H1 (cell line): Measurements from ENCODE around the gene PLCB1. TPM values are rescaled to one million over a fixed set of nuclear protein-coding genes. Genes with fewer than 3 reads are reported as not detected.

ENCODE experiments used
- CTCF ChIA-PET: fragments of 300-600 bp; sonication (Branson Sonifier 250); formaldehyde crosslinking; loops from one replicate; lab custom pipeline; 2021; ENCODE audit not compliant: partially characterized antibody; lab: Charles Lee
- POLR2A ChIA-PET: fragments of 300-600 bp; sonication (Branson Sonifier 250); formaldehyde crosslinking; loops from one replicate; lab custom pipeline; 2021; ENCODE audit warnings: inconsistent platforms; ENCODE audit not compliant: partially characterized antibody; lab: Charles Lee
- DNase-seq, 2 experiments: peaks; one replicate each; pipeline versions ENCODE4 v3.0.0 to v3.0.0-alpha.2; 2010 to 2022; ENCODE audit warnings: low spot score in 2 of 2, low read depth in 1 of 2, mixed read lengths in 1 of 2
- FAIRE-seq: peaks from 2 replicates; lab custom pipeline; 2011; peaks lifted over from hg19 to GRCh38; lab: Jason Lieb, UNC
- H2AFZ ChIP-seq: 2 replicates; pipeline ENCODE4 v1.8.1; 2012; ENCODE audit warnings: low read length, inconsistent platforms
- H2AK5ac ChIP-seq: 2 replicates; pipeline ENCODE4 v1.6.1; 2013; ENCODE audit warnings: low read depth, low read length
- H2BK120ac ChIP-seq: replicated peaks from 2 replicates; pipeline ENCODE3; 2013; ENCODE audit warnings: low read depth, low read length, inconsistent platforms
- H2BK12ac ChIP-seq: 2 replicates; pipeline ENCODE4 v1.6.1; 2013; ENCODE audit warnings: low read depth, low read length
- H2BK15ac ChIP-seq: 2 replicates; pipeline ENCODE4 v1.6.1; 2013; ENCODE audit warnings: low read length
- H2BK20ac ChIP-seq: 2 replicates; pipeline ENCODE4 v1.6.1; 2013; ENCODE audit warnings: low read length
- H2BK5ac ChIP-seq: 2 replicates; pipeline ENCODE4 v1.6.1; 2013; ENCODE audit warnings: low read depth, low read length
- H3K14ac ChIP-seq: 2 replicates; pipeline ENCODE4 v1.6.1; 2013; ENCODE audit warnings: inconsistent platforms; ENCODE audit not compliant: insufficient read length
- H3K18ac ChIP-seq: 2 replicates; pipeline ENCODE4 v1.6.1; 2013; ENCODE audit warnings: low read length; ENCODE audit errors: extremely low read depth
- H3K23ac ChIP-seq: 2 replicates; pipeline ENCODE4 v1.6.1; 2013; ENCODE audit warnings: inconsistent platforms; ENCODE audit not compliant: insufficient read length
- H3K23me2 ChIP-seq: 2 replicates; pipeline ENCODE4 v1.6.1; 2013; ENCODE audit warnings: low read depth, low read length
- H3K27ac ChIP-seq: 2 replicates; pipeline ENCODE4 v1.6.1; 2011; ENCODE audit warnings: low read depth, low read length, inconsistent platforms
- H3K27me3 ChIP-seq, 4 experiments: replicated peaks in 1 of 4; 1 replicate in 1 of 4; 2 replicates in 3 of 4; pipeline versions ENCODE4 v1.6.1 to v1.8.1; 2011 to 2013; ENCODE audit warnings: low read length in 3 of 4, mild to moderate bottlenecking in 3 of 4, inconsistent platforms in 2 of 4, mixed read lengths in 2 of 4, moderate library complexity in 1 of 4; ENCODE audit not compliant: control insufficient read depth in 3 of 4, insufficient read depth in 3 of 4; ENCODE audit errors: extremely low read depth in 1 of 4
- H3K36me3 ChIP-seq, 4 experiments: 2 replicates each; pipeline versions ENCODE4 v1.6.1 to v1.8.1; 2011 to 2013; ENCODE audit warnings: mild to moderate bottlenecking in 4 of 4, low read length in 3 of 4, moderate library complexity in 2 of 4, control low read depth in 1 of 4, inconsistent platforms in 1 of 4; ENCODE audit not compliant: insufficient read depth in 4 of 4, control insufficient read depth in 2 of 4
- H3K4ac ChIP-seq: replicated peaks from 2 replicates; pipeline ENCODE3; 2013; ENCODE audit warnings: low read length, low read depth, mixed read lengths, inconsistent platforms; ENCODE audit not compliant: insufficient read length
- H3K4me1 ChIP-seq, 4 experiments: replicated peaks in 1 of 4; 1 replicate in 1 of 4; 2 replicates in 3 of 4; pipeline versions ENCODE4 v1.6.1 to v1.8.1; 2011 to 2013; ENCODE audit warnings: low read length in 3 of 4, inconsistent platforms in 2 of 4, mixed read lengths in 1 of 4; ENCODE audit not compliant: insufficient read depth in 4 of 4, control insufficient read depth in 3 of 4
- H3K4me2 ChIP-seq, 2 experiments: 2 replicates each; pipeline versions ENCODE4 v1.6.1 to v1.8.1; 2011 to 2013; ENCODE audit warnings: low read depth in 2 of 2, low read length in 2 of 2, control low read depth in 1 of 2, inconsistent platforms in 1 of 2, mild to moderate bottlenecking in 1 of 2; ENCODE audit not compliant: insufficient read depth in 1 of 2
- H3K4me3 ChIP-seq, 4 experiments: fragments of 200-600, 300-600 bp in 1 of 4; sonication (generic), shearing (Covaris generic), sonication (Bioruptor Twin) in 1 of 4; 2 replicates each; pipeline versions ENCODE4 v1.5.1 to v1.8.1; 2011 to 2016; ENCODE audit warnings: low read length in 4 of 4, low read depth in 3 of 4, control low read depth in 2 of 4, inconsistent platforms in 2 of 4, mild to moderate bottlenecking in 2 of 4, mixed read lengths in 1 of 4, moderate library complexity in 1 of 4; ENCODE audit not compliant: insufficient read depth in 2 of 4; ENCODE audit errors: extremely low read depth in 1 of 4
- H3K56ac ChIP-seq: replicated peaks from 2 replicates; pipeline ENCODE3; 2013; ENCODE audit warnings: low read depth, mild to moderate bottlenecking, mixed read lengths, low read length, inconsistent platforms; ENCODE audit not compliant: insufficient read length
- H3K79me1 ChIP-seq: 2 replicates; pipeline ENCODE4 v1.6.1; 2013; ENCODE audit warnings: low read depth, low read length, control low read depth
- H3K79me2 ChIP-seq, 2 experiments: 2 replicates each; pipeline versions ENCODE4 v1.6.1 to v1.8.1; 2012 to 2013; ENCODE audit warnings: low read length in 2 of 2, mild to moderate bottlenecking in 2 of 2, inconsistent platforms in 1 of 2; ENCODE audit not compliant: insufficient read depth in 2 of 2, control insufficient read depth in 1 of 2
- H3K9ac ChIP-seq, 4 experiments: replicated peaks in 1 of 4; 1 replicate in 1 of 4; 2 replicates in 3 of 4; pipeline versions ENCODE4 v1.6.1 to v1.8.1; 2011 to 2013; ENCODE audit warnings: low read depth in 3 of 4, low read length in 3 of 4, control low read depth in 2 of 4, mild to moderate bottlenecking in 2 of 4, moderate library complexity in 2 of 4, inconsistent platforms in 1 of 4; ENCODE audit errors: extremely low read depth in 1 of 4
- H3K9me3 ChIP-seq, 2 experiments: 2 replicates each; pipeline versions ENCODE4 v1.6.1 to v1.8.1; 2012 to 2013; ENCODE audit warnings: mild to moderate bottlenecking in 2 of 2, moderate library complexity in 2 of 2, control low read depth in 1 of 2, inconsistent platforms in 1 of 2, low read depth in 1 of 2, low read length in 1 of 2, mixed read lengths in 1 of 2; ENCODE audit not compliant: insufficient read depth in 2 of 2
- H4K20me1 ChIP-seq, 2 experiments: replicated peaks in 1 of 2; 2 replicates each; pipeline versions ENCODE3 to v1.8.1; 2011 to 2013; ENCODE audit warnings: inconsistent platforms in 2 of 2, low read length in 2 of 2, mild to moderate bottlenecking in 1 of 2; ENCODE audit not compliant: insufficient read depth in 2 of 2, control insufficient read depth in 1 of 2
- H4K5ac ChIP-seq: 2 replicates; pipeline ENCODE4 v1.6.1; 2013; ENCODE audit warnings: low read length, low read depth, mixed read lengths, inconsistent platforms; ENCODE audit not compliant: insufficient read length
- H4K8ac ChIP-seq: 2 replicates; pipeline ENCODE4 v1.8.0; 2013; ENCODE audit warnings: mild to moderate bottlenecking, moderate library complexity, low read length, inconsistent platforms; ENCODE audit not compliant: insufficient read depth; ENCODE audit errors: extremely low read depth
- H4K91ac ChIP-seq: replicated peaks from 2 replicates; pipeline ENCODE3; 2013; ENCODE audit warnings: low read length, mixed read lengths, inconsistent platforms; ENCODE audit not compliant: insufficient read length
- BACH1 ChIP-seq: IDR thresholded peaks from 2 replicates; pipeline ENCODE4 v1.6.1; 2012; ENCODE audit warnings: low read length, improper control_type of control experiment
- GABPA ChIP-seq: IDR thresholded peaks from 2 replicates; pipeline ENCODE4 v1.6.1; 2011; ENCODE audit warnings: mild to moderate bottlenecking, low read length, moderate library complexity, borderline replicate concordance; ENCODE audit not compliant: insufficient read depth
- JUN ChIP-seq: IDR thresholded peaks from 2 replicates; pipeline ENCODE4 v1.6.1; 2011; ENCODE audit warnings: low read depth, mild to moderate bottlenecking, improper control_type of control experiment, low read length
- NANOG ChIP-seq: IDR thresholded peaks from 2 replicates; pipeline ENCODE4 v1.6.1; 2011; ENCODE audit warnings: low read length, low read depth, mild to moderate bottlenecking, inconsistent platforms; ENCODE audit not compliant: insufficient read depth, poor library complexity, severe bottlenecking
- POLR2AphosphoS5 ChIP-seq: IDR thresholded peaks from 2 replicates; pipeline ENCODE4 v1.6.1; 2011; ENCODE audit warnings: low read depth, low read length
- POU5F1 ChIP-seq: IDR thresholded peaks from 2 replicates; pipeline ENCODE4 v1.6.1; 2011; ENCODE audit warnings: low read depth, mild to moderate bottlenecking, low read length, moderate library complexity
- RBBP5 ChIP-seq: IDR thresholded peaks from 2 replicates; pipeline ENCODE4 v1.7.1; 2012; ENCODE audit warnings: low read depth, mild to moderate bottlenecking, inconsistent platforms, low read length, moderate library complexity, borderline replicate concordance
- RNF2 ChIP-seq: fragments of 200-900, 300-1000 bp; sonication (generic); IDR thresholded peaks from 2 replicates; pipeline ENCODE4 v1.7.1; 2016; ENCODE audit warnings: borderline replicate concordance, low read depth, mild to moderate bottlenecking, antibody characterized with exemption, low read length; ENCODE audit not compliant: poor library complexity, severe bottlenecking; ENCODE audit errors: missing control alignments
- SIN3A ChIP-seq, 2 experiments: IDR thresholded peaks in 1 of 2; conservative IDR thresholded peaks in 1 of 2; 2 replicates each; pipeline ENCODE4 v1.6.1; 2011 to 2012; ENCODE audit warnings: low read length in 2 of 2, improper control_type of control experiment in 1 of 2, low read depth in 1 of 2, mild to moderate bottlenecking in 1 of 2
- SP4 ChIP-seq: IDR thresholded peaks from 2 replicates; pipeline ENCODE4 v1.6.1; 2012; ENCODE audit warnings: low read length, inconsistent platforms
- ZNF274 ChIP-seq: IDR thresholded peaks from 2 replicates; pipeline ENCODE4 v1.7.0; 2012; ENCODE audit warnings: low read length, borderline replicate concordance; ENCODE audit errors: extremely low read depth
- WGBS, 2 experiments: shearing (Covaris generic) in 1 of 2; methylation state at CpG; one replicate each; pipeline versions ENCODE4 v1.1.6 to v1.1.7; 2013 to 2015; ENCODE audit warnings: low lambda C conversion rate in 2 of 2, mixed read lengths in 2 of 2, inconsistent platforms in 1 of 2, low coverage in 1 of 2, missing lambda C conversion rate in 1 of 2; ENCODE audit not compliant: insufficient replicate concordance in 2 of 2, insufficient coverage in 1 of 2, insufficient read length in 1 of 2; ENCODE audit errors: extremely low coverage in 1 of 2, missing lambda C conversion rate in 1 of 2; 5-methylcytosine and 5-hydroxymethylcytosine counted together
- polyA plus RNA-seq, 7 experiments: library from polyadenylated mRNA; depleted of rRNA in 3 of 7; stranded (reverse) in 5 of 7; unstranded in 2 of 7; fragments of >200 nt in 5 of 7; fragments of 200-250 nt in 2 of 7; gene quantifications; 1 replicate in 5 of 7; 2 replicates in 1 of 7; 4 replicates in 1 of 7; pipeline versions ENCODE4 v1.2.1 to v1.2.3, GENCODE V29; 2011 to 2013; ENCODE audit warnings: missing spikeins in 2 of 7, mixed read lengths in 2 of 7
- total RNA-seq: library from RNA; stranded (reverse); fragmentation: NEBNext Ultra II Directional; extraction: Animal tissue kit (Norgen Biotek cat#: 25700); gene quantifications from 2 replicates; pipeline ENCODE4 v1.2.1, GENCODE V29; 2021
- TF ChIP-seq, protein P1 (sequence below): IDR thresholded peaks from 2 replicates; pipeline ENCODE4 v1.6.1; 2012; ENCODE audit warnings: inconsistent platforms

The PLCB1 gene
- total and polyA plus RNA-seq, 2 of the 8 experiments (the other 6 are each of a cell fraction or from before 2014, with no cell fraction given) = 2.6 to 9.1 TPM

DNA sequence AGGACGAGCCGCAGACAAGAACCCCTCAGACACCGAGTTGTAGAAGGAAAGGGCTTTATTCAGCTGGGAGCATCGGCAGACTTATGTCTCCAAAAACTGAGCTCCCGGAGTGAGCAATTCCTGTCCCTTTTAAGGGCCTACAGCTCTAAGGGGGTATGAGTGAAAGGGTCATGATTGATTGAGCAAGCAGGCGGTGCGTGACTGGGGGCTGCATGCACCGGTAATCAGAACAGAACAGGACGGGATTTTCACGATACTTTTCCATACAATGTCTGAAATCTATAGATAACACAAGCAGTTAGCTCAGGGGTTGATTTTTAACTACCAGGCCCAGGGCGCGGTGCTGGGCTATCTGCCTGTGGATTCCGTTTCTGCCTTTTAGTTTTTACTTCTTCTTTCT is 710.5 kb downstream of the PLCB1 start:
- Histone ChIP-seq H3K36me3 (no peaks in the 10 kb centered on the region), H3K79me1 (no peaks in the 10 kb centered on the region), H3K4me1 (no peaks in the 10 kb centered on the region), H2AK5ac (no peak overlapping the region), H3K9me3 (no peaks in the 10 kb centered on the region), H2BK120ac (no peak overlapping the region), H2BK15ac (no peak overlapping the region), H3K79me2 (no peaks in the 10 kb centered on the region), H3K9ac (no peak overlapping the region), H4K91ac (no peak overlapping the region), H2BK5ac (no peak overlapping the region), H4K5ac (no peak overlapping the region), H3K23ac (no peak overlapping the region), H3K18ac (no peak overlapping the region), H4K8ac (no peak overlapping the region), H3K4me2 (no peak overlapping the region), H2AFZ (no peak overlapping the region), H4K20me1 (no peaks in the 10 kb centered on the region), H3K4ac (no peak overlapping the region), H3K23me2 (no peaks in the 10 kb centered on the region; the same call in 1 of the 2 replicates), H3K27ac (no peak overlapping the region), H2BK20ac (no peak overlapping the region), H3K4me3 (no peak overlapping the region), H3K14ac (no peak overlapping the region), H2BK12ac (no peak overlapping the region), H3K56ac (no peak overlapping the region), H3K27me3 (no peaks in the 10 kb centered on the region)
- CTCF ChIA-PET = interaction anchor here (1.0 to 3.4 kb wide), 3 partner anchors 11 to 551 kb away, joined by 3 to 11 read pairs (median 10); no protein-coding TSS in a partner anchor
- POLR2A ChIA-PET = no interaction called here
- 88% methylated on average over 13 of the region's 13 CpGs; no CpG with 5 or more reads in 1 of the 2 experiments for WGBS, 2 experiments
- DNase-seq (no peak), FAIRE-seq (no peak)
- TF ChIP-seq POLR2AphosphoS5 (no peak), SP4 (no peak), BACH1 (no peak), POU5F1 (no peak), JUN (no peak), RBBP5 (no peak), NANOG (no peak), GABPA (no peak), SIN3A (conservative IDR thresholded peaks at IDR 0.05 in 1 of 2, IDR thresholded peaks at IDR 0.05 in 1 of 2; ENCODE audit: low read depth in 1 of 2, low read length in 2 of 2) (no peak), RNF2 (no peak), ZNF274 (no peak)
- TF ChIP-seq, protein P1, sequence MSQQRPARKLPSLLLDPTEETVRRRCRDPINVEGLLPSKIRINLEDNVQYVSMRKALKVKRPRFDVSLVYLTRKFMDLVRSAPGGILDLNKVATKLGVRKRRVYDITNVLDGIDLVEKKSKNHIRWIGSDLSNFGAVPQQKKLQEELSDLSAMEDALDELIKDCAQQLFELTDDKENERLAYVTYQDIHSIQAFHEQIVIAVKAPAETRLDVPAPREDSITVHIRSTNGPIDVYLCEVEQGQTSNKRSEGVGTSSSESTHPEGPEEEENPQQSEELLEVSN = no peak
